SKM-1 treated with dmso at 0.1 percent for 144 hours (cell line): ENCODE measurements around the gene NEDD4L.
"Not testable (repeated sequence)": the region's sequence is repeated elsewhere in the genome, so short reads cannot be mapped to it uniquely, and the experiment has no call there.

Source experiments
- DNase-seq: peaks from one replicate; lab custom pipeline; 2025; ENCODE audit not compliant: unreplicated experiment; lab: John Stamatoyannopoulos, UW

The NEDD4L gene

DNA sequence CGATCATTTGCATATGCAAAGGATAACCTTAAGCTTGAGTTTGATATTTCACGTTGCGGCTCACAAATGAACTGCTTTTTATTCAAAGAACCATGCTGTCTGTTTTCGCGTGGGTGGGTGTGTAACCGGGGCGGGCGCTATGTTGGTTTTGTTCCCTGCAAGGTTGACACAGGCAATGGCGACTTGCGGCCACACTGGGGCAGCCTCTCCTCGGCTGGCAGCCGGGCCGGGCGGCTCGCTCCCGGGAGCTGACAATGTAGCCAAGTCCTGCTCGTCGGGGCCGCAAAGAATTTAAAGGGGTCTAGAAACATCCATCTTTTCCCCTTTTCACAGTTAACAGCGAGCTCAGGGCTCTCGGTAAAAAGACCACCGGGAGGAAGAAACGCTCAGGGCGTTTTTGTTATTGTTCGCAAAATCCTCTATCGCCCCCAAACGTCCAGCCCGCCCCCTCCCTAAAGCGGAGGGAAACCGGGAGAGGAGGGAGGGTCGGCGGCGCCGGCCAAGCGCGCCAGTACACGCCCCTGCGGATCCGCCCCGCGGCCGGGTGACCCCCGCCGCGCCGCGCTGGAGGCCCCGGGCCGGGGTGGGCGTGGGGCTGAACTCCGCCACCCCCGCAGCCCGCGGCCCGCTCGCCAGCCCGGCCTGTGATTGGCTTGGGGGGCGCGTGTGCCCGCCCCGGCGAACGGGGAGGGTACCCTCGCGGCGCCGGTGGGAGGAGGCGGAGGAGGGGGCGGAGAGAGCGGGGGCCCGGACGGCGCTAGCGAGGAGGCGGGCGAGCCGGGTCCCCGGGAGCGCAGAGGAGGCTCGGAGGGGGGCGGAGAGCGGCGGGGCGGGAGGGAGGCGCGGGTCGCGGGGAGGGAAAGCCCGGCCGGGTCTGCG is at the start of gene NEDD4L:
NEDD4L (plus strand) TSS at position 736 of the 879 bp plus-strand sequence. CDS start 435 bp downstream, outside the sequence.
- peak; percentile 77 for DNase-seq

DNA sequence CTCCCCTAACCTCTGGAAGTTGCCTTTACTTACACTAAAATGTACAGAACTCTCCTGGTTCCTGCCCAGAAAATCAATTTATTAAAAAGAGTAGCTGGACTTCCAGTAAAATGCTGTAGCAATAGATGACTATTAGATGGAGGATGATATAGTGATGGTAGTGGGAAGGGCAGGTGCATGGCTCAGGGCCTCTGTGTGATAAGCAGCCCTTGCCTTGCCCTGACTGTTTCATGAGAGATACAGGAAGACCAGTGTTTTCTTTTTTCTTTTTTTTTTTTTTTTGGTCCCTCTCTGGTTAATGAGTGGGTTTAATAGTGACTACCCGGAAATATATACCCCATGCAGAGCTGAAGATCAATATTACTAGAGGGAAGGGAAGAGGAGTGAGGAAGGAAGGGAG is 48.7 kb upstream of the NEDD4L start:
- DNase-seq, result no peak

DNA sequence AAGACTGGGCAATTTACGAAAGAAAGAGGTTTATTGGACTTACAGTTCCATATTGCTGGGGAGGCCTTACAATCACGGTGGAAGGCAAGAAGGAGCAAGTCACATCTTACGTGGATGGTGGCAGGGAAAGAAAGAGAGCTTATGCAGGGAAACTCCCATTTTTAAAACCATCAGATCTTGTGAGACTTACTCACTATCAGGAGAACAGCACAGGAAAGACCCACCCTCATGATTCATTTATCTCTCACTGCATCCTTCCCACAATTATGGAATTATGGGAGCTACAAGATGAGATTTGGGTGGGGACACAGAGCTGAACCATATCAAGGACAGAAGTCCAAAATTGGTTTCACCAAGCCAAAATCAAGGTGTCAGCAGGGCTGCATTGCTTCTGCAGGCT is 47.1 kb upstream of the NEDD4L start:
- not testable (repeated sequence) for DNase-seq

DNA sequence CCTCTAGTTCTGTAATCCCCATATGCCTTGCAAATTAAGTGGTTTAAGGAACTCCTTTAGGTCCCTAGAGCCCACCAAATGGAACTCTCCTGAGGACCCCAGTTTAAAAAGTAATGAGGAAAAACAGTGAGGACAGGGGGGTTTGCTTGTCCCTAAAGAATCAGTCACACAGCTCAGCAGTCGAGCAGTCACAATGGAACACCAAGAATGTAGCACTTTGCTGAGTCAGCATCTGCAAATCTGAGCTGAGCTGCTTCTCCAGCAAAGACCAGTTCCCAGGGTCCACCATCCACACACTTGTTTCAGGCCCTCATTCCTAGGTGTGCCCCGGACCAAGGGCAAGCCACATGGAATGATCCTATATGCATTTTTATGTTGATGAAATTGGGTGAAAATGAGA is 46.2 kb upstream of the NEDD4L start:
- no peak for DNase-seq

DNA sequence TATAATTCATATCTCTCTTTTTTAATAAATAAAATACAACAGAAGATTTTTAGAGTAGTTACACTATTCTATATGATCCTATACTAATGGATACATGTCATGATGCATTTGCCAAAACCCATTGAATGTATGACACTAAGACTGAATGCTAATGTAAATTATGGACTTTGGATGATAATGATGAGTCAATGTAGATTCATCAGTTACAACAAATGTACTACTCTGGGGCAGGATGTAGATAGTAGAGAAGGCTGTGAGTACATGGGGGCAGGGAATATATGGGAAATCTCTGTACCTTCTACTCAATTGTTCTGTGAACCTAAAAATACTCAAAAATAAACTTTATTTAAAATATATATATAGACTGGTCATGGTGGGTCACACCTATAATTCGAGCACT is 45.6 kb upstream of the NEDD4L start:
- DNase-seq, result no peak

DNA sequence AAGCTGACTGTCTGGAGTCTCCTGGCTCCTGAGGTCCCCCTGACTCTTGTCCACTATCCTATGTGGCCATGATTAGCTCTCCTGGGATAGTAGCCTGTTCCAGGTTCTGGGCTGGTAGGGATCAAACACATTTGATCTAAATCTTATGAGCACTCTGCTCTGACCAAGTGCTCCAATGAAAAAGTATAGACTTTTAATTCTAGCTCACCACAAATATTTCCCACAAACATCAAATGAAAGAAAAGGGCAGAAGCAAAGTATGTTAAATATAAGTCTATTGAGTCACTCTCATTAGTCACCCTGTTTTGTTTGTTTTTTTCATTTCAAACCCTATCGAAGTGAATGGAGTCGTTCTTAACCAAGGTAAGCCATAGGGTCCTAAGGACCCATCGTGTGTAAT is 39.7 kb upstream of the NEDD4L start:
- no peak for DNase-seq

DNA sequence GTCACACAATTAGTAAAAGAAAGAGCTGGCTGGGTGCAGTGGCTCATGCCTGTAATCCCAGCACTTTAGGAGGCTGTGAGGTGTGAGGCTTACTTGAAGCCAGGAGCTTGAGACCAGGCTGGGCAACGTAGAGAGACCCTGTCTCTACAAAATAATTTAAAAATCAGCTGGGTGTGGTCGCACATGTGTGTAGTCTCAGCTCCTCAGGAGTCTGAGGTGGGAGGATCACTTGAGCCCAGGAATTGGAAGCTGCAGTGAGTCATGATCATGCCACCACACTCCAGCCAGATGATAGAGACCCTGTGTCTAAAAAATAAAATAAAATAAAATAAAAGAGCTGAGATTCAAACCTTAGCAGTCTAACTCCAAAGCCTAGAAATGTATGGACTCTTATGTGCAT is 39.0 kb upstream of the NEDD4L start:
- no peak for DNase-seq

DNA sequence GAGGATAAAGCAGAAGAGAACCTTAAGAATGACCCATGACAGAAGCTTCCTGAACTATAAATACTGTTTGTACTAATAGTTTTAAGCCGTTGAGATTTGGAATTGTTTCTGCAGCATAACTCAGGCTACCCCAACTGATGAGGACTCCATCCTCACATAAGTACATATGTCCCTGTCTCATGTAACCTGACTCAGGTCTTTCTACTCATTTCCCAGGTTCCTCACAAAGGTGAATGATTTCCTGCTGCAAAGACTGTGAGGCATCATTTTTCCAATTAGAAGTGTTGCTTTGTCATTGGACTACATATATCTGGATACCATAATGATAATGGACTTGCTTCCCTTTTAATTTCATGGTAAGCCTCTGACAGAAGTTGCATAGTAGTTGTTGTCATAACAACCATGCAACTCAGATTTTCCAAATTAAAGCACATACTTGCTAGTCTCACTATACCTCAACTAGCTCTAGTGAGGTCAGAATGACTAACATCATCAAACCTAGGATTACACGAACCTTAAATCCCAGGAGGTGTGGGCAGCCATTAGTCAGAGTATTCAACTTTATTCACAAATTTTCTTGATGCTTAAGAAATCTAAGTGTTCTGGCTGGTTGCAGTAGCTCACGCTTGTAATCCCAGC is 38.0 kb upstream of the NEDD4L start:
- no peak for DNase-seq

DNA sequence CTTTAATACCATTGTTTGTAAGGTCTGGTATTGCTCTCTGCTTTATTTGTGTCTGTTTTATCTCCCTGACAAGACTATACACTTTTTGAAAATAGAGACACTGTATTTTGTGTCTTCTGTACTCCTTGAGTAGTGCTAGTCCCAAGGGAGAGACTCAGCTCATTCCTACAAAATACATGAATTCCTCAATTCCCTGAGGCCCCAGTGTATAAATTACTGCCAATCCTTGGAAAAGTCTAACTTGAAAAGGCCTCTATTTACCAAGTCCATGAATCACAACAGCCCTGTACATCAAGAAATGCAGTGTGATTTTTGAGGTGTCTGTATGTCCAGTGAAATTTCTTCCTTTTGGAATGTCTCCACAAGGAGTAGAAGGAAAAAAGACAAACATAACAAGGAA is 34.9 kb upstream of the NEDD4L start:
- DNase-seq, result no peak

DNA sequence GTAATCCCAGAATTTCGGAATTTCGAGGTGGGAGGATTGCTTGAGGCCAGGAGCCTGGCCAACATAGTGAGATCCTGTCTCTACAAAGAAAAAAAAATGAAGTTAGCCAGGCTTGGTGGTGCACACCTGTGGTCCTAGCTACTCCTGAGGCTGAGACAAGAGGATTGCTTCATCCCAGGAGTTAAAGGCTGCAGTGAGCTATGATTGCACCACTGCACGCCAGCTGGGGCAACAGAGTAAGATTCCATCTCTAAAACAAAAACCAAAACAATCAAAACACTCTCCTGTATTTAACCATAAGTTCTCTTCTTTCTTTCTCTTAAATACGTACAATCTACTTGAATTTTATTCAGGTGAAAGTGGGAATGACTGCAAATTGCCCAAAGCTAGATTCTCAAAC is 33.8 kb upstream of the NEDD4L start:
- no peak for DNase-seq

DNA sequence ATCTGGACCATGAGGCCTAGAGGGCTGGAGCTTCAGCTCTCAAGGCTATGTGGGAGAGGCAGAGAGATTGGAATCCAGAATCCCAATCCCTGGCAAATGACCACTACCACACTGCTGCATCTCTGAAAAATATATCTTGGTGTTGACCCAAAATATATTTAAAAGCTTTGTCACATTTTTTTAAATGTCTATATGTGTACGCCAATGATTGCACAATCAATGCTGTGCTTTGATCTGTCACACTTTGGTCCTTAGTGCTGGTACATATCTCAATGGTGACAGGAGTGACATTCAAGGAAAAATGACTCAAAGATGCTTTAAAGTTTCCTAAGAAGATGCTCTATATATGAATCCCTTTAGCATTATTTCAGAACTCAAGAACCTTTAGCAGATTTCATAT is 31.7 kb upstream of the NEDD4L start:
- no peak for DNase-seq

DNA sequence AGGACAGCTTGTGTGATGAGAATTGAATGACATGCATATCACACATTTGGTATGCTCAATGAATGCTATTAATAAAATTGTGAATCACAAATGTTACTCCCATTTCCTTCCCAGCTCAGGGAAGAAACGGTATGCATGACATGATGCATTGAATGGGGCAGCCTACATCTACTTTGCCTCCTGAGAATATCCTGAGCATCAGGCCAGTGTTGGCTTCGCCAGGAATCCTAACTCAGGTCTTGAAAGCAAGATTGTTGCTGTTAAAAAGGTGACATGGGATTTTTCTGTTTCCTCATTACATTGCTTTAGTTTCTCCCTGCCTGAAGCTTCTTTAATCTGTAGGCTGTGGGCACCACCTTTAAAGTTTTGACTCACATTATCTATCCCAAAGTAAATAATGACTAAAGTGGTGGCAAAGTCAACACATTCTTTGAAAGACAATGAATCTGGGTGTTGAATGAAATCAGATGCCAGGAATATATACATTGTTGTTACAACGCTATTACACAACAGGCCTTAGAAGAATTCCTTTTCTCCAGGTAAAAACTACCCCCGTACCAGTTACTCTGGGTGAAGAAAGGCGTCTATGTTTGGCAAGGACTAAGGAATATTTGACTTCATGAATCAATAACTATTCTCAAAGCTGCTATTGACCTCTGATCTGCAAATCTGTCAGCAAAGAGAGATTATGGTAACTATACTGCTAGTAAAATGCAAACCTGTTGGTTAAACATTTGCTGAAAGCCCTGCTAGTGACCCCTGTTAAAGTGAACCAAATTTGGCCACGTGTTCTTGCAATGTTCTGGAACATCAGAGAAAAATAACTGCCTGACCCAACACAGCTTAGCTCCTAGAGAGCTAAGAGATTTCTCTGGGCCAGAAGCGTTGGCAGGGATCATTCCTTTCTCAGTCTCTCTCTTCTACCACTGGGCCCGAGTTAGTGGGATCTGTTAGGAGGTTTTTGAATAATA is 30.5 kb upstream of the NEDD4L start:
- no peak for DNase-seq

DNA sequence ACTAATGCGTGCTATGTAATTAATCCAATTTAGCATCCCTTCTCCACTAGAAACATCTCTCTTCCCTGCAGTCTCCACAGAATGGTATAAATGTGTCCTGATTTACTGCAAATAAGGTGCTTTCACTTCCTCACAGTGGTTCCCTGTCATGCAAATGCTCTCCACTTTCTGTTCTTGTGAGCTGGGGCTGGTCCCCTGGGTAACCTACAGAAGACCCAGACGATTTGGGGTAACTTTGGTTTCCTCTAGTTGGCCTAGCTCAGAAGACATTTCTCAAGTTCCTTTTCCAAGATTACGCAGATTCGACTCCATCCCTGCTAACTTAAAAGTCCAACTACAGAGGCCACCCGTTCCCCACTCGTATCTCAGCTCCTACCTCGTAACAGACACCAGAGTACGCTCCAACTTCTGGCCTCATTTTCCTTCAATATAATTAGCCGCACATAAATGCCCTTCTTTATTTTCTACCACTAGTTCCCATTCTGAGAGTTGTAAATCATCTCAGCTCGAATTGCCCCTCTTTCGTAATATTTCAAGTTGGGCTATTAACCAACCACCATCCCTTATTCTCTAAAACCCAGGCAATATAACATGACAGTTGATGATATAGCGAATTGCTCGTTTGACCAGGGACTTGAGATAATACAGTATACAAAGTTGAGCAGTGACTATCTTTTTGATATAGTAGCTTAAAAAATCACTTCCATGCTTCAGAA is 28.8 kb upstream of the NEDD4L start:
- peak; percentile 57 for DNase-seq

DNA sequence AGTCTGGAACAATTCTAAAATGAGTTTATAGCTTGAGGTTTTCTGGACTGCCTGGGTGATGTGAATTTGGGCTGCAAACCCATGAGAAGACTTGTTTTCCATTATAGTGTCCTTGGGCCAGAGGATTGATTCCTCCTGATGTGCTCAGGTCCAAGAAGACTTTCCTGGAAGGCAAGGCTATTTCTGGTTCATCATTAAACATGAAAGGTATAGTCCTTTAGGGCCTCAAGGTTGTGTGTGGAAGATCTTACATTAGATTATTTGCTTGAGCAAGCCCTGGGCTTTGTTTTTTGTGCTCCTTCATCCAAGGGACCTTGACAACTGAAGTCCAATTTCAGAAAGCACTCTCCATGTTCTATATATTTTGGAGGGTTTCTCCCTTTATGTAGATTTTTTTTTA is 26.8 kb upstream of the NEDD4L start:
- DNase-seq, result no peak

DNA sequence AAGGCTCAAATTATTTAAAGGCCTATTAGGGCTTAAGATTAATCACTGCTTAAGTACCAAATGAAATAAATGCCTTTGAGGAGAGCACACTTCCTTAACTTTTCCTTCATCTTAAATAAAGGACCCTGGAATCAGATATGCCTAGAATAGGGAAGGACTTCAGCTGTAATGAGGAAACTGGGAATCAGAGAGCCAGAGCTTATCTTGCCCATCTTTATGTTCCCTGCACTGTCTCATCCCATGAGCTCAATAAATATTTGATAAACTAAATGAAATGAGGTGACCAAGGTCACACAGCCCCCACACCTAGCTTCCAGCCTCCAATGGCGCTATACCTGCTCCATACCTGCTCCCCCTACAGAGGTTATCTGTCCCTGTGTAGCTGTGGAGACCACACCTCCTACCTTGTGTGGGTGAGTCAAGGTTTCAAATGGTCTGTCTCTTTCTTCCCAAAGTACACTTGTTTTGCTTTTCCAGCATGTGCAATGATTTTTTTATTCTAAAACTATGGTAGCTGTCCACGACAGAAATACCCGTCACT is 23.4 kb upstream of the NEDD4L start:
- DNase-seq, result no peak

DNA sequence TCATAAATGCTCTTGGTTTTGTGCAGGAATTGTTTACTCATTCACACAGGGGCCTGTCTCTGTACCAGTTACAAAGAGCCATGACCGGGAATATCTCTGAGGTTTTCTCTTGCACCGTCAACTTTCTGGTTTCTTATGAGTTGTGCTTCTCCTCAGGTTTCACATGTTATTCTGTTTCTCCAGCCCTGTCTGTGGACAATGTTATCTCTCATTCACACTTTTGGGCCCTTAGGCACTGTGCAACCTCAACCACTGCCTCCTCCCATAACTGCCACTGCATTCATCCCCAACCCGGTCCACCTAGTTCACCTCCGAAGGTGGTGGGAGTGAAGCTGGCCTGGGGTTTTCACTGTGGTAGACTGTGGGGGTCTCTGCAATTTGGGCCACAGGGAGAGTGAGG is 22.5 kb upstream of the NEDD4L start:
- DNase-seq, result no peak

DNA sequence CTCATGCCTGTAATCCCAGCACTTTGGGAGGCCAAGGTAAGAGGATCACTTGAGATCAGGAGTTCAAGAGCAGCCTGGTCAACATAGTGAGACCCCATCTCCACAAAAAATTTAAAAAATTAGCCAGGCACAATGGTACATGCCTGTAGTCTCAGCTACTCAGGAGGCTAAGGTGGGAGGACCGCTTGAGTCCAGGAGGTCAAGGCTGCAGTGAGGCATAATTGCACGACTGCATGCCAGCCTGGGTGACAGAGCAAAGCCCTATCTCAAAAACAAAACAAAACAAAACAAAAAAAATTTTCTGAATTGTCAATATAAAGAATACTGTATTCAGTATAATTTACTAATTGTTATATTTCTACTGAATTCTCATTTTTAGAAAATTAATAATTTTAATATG is 20.9 kb upstream of the NEDD4L start:
- no peak for DNase-seq

DNA sequence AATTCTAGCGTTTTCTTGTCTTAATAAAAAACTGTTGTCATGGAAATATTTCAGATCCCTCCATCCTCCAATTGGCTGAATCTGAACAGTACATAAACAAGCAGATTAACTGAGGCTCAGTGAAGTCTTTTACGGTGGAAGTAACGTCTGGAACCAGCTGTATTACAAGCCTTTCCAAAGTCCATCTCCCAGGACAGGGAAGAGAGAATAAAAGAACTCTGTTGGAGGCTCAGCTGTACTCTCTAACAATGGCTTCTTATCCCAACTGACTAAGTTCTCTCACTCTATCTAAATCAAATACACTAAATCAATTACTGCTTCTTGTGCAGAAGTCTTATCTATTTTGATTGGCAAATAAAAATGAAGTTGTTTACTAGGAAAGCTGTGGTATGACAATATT is 19.9 kb upstream of the NEDD4L start:
- no peak for DNase-seq

DNA sequence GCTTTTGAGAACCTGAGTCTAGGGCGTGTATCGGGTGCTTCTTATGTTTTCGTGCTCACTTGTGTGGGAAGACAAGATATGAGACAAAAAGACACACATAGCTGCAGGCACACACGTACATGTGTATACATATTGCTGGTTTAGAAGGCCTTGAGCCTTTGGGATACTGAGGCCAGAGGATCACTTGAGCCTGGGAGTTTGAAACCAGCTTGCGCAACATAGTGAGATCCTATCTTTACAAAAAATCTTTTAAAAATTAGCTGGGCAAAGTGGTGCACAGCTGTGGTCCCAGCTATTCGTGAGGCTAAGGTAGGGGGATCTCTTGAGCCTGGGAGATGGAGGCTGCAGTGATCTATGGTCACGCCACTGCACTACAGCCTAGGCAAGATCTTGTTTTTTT is 18.8 kb upstream of the NEDD4L start:
- DNase-seq, result no peak

DNA sequence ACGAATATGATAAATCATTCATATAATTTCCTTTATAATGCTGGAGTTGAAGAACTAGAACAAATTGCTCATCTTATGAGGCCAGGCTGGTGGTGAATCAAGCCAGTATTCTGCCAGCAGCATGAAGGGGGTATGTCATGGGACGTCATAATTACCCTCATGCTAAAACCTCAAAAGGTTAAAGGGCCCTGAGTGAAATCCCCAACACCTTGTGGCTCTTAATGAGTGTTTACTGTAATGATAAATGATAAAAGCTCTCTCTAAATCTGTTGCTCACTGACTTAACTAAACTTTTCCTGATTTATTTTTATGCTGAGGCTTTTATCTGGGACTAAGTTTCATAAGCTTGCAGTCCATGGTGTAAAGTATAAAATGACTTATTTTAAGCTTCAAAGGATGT is 18.3 kb upstream of the NEDD4L start:
- no peak for DNase-seq

DNA sequence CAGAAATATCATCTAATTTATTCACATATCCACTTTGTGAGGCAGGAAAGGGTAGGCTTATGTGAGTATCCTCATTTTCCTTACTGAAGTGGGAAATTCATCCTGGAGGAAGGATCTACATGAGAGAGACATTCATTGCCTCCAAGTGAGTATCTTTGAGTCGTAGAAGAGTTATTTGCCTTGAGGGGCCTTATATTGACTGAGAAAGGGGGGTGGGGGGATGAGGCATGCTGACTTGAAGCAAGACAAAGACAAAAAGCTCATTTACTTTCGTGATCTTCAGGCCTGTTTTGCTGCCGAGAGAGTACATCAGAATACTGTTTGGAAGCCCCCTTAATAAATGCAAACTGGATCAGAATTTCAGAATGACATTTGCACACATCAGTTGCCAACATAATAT is 17.6 kb upstream of the NEDD4L start:
- no peak for DNase-seq
